Ovary (tissue), 9 donors: ENCODE results near the gene SOX12. TPM values are rescaled to one million over a fixed set of nuclear protein-coding genes. Genes with fewer than 3 reads are reported as not detected.
"Not testable (repeated sequence)": the region's sequence is repeated elsewhere in the genome, so short reads cannot be mapped to it uniquely, and the experiment has no call there.

Source experiments
- DNase-seq, 5 donors: peaks; one replicate each; pipeline ENCODE4 v3.0.0-alpha.2; 2019 to 2020
- H3K27ac ChIP-seq, 2 donors: fragments of 200-600 bp; one replicate each; pipeline versions ENCODE4 v1.5.1 to v1.8.0; 2019 to 2022
- H3K27me3 ChIP-seq: fragments of 200-600 bp; one replicate; pipeline ENCODE4 v1.8.0; 2022
- H3K36me3 ChIP-seq: fragments of 200-600 bp; sonication (generic); one replicate; pipeline ENCODE4 v1.5.1; 2019
- H3K4me1 ChIP-seq: one replicate; pipeline ENCODE4 v1.8.1; 2013; ENCODE audit warnings: mild to moderate bottlenecking, moderate library complexity; ENCODE audit not compliant: insufficient read depth
- H3K4me3 ChIP-seq: fragments of 200-600 bp; sonication (generic); one replicate; pipeline ENCODE4 v1.5.1; 2017
- H3K9me3 ChIP-seq, 2 donors: fragments of 200-600 bp in 1 of 2; sonication (generic) in 1 of 2; one replicate each; pipeline versions ENCODE4 v1.5.1 to v1.8.1; 2013 to 2019; ENCODE audit warnings: mild to moderate bottlenecking in 1 of 2, moderate library complexity in 1 of 2
- CTCF ChIP-seq, 3 donors: fragments of 450-650 bp in 2 of 3; fragments of 200-600 bp in 1 of 3; IDR thresholded peaks; one replicate each; pipeline versions ENCODE4 v1.5.1 to v1.8.0; 2016 to 2022; ENCODE audit warnings: antibody characterized with exemption in 3 of 3, mild to moderate bottlenecking in 1 of 3
- EP300 ChIP-seq: sonication (generic); formaldehyde crosslinking; IDR thresholded peaks from one replicate; pipeline ENCODE4 v1.6.1; 2017; ENCODE audit warnings: antibody characterized with exemption
- POLR2A ChIP-seq: fragments of 450-650 bp; IDR thresholded peaks from one replicate; pipeline ENCODE4 v1.6.1; 2017; ENCODE audit warnings: antibody characterized with exemption, mild to moderate bottlenecking, moderate library complexity
- WGBS, 3 donors: extraction: QIAGEN DNeasy Blood & Tissue Kit in 1 of 3; methylation state at CpG; one replicate each; pipeline versions ENCODE4 v1.1.5 to v1.1.7; 2013 to 2017; 5-methylcytosine and 5-hydroxymethylcytosine counted together
- intact Hi-C, 4 donors: fragments of 100-400 bp; cut with DNase I; formaldehyde crosslinking; loops; one replicate each; pipeline versions ENCODE4 v1.11.0 to v1.15.1; 2022 to 2023
- polyA plus RNA-seq, 2 donors: library from polyadenylated mRNA; stranded (reverse); fragments of 200-250 nt in 1 of 2; fragments of 350-450 nt in 1 of 2; fragmentation: Illumina TruSeq in 1 of 2; extraction: RNeasy Lipid Tissue Mini Kit (QIAGEN cat#74804) in 1 of 2; gene quantifications; one replicate each; pipeline ENCODE4 v1.2.3, GENCODE V29; 2013 to 2014
- total RNA-seq, 7 donors: library from RNA; depleted of rRNA in 2 of 7; stranded (reverse); fragments of >200 nt in 2 of 7; fragmentation: NEBNext Ultra II Directional in 3 of 7; extraction: Animal tissue kit (Norgen Biotek cat#: 25700) in 3 of 7; gene quantifications; one replicate each; pipeline versions ENCODE4 v1.1.0 to v1.2.4, GENCODE V29; 2016 to 2023
- donor health status: DM: no; HTN: no; CAD: no; lungs with moderate emphysema.
- donor health status: DM: no; HTN: no; CAD: no.
- donor health status: Bipolar disorder and iron deficiency.
- donor health status: DM: yes; HTN: yes; CAD: no.
- donor health status: DM: no; HTN: no; CAD: no.
- donor health status: DM: yes; HTN: yes; CAD: no.

SOX12 gene
- total and polyA plus RNA-seq, 9 donors: 4.1 to 34.1 (median 21.3) TPM

DNA sequence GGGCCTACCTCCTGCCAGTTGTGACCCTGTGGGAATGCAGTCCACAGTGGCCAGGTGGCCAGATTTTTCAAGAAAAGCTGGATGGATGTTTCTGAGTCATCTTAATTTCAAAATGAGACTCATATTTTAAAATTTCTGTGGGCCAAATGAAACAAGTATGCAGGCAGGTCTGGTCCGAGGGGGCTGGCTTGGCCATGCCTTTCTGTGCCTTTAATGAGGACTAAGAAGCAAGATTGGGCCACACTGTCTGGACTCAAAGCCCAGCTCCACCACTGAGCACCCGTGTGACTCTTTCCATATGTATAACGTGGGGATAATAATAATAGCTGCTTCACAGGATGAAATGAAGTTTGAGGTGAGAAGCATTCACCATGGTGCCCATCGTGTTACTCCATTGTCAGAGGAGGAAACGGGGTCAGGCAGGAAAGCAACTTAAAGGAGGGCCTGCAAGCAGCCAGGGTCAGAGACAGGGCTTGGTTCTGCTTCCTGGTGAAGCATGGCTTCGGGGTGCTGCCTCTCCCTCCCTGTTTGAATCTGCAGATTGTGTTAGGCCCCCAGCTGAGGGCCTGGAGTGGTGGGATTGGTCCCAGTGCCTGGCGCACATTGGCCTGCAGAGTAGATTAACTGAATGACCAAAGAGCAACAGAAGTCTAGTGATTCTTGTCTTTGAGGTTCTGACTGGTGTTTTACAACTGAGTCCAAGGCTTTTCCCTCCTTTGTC lies 3.8 kb downstream of the SOX12 start:
- TF ChIP-seq CTCF (IDR thresholded peaks at IDR 0.05) (no peak), EP300 (no peak), POLR2A (no peak)
- 37 to 40% (median 40%) methylated on average over 7 of the region's 7 CpGs for WGBS, 3 donors
- Histone ChIP-seq H3K4me1 (peaks cover 5% of the 10 kb centered on the region), H3K4me3 (no peak overlapping the region), H3K9me3 (no peaks in the 10 kb centered on the region), H3K27me3 (no peaks in the 10 kb centered on the region), H3K27ac (peak overlapping the region in 1 of 2 donors; percentile 97), H3K36me3 (no peaks in the 10 kb centered on the region)
- DNase-seq: no peak
- intact Hi-C loops: loop anchor here in 1 of 4 donors (10.0 kb wide), 1 partner anchor 1056 kb away; no protein-coding TSS in a partner anchor

DNA sequence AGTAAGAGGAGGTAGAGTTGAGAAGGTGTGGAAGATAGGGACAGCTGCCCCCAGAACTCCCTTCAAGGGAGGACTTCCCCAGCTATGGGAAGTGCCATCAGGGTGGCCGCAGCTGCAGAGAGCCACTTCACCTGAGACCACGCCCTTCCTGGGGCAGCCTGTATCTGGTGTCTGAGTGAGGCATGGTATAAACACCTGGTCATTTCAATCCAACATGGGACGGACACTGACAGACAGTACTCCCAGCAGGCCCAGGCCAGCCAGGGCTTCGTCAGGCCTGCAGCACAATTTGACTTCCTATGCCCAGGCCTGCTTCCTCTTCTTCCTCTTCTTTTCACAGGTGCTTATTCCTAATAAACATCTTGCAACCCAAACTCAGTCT lies 4.5 kb downstream of the SOX12 start:
- no peaks in the 10 kb centered on the region for H3K36me3 ChIP-seq
- no peaks in the 10 kb centered on the region for H3K27me3 ChIP-seq
- intact Hi-C loops: loop anchor here in 3 of 4 donors (10.0 kb wide), 3 partner anchors 45 to 1055 kb away; no protein-coding TSS in a partner anchor
- TF ChIP-seq CTCF (IDR thresholded peaks at IDR 0.05) (no peak), POLR2A (no peak), EP300 (no peak)
- no peak for DNase-seq
- H3K9me3 ChIP-seq: no peaks in the 10 kb centered on the region
- 80 to 87% (median 87%) methylated on average over 4 of the region's 4 CpGs for WGBS, 3 donors
- no peak overlapping the region for H3K4me3 ChIP-seq
- peaks cover 5% of the 10 kb centered on the region for H3K4me1 ChIP-seq
- H3K27ac ChIP-seq: no peak overlapping the region

- peak; percentile 53 to 71 (median 56) for DNase-seq
- intact Hi-C loops: loop anchor here in 2 of 4 donors (10.0 kb wide), 2 partner anchors 46 to 66 kb away; no protein-coding TSS in a partner anchor
- peak; percentile 60 to 82 (median 66) for TF ChIP-seq CTCF (IDR thresholded peaks at IDR 0.05)
- TF ChIP-seq POLR2A: no peak
- TF ChIP-seq EP300: no peak
- Histone ChIP-seq H3K36me3 (no peaks in the 10 kb centered on the region), H3K9me3 (no peaks in the 10 kb centered on the region), H3K27ac (no peak overlapping the region), H3K4me3 (no peak overlapping the region), H3K27me3 (no peaks in the 10 kb centered on the region), H3K4me1 (peaks cover 5% of the 10 kb centered on the region)
- WGBS, 3 donors: 45 to 47% (median 45%) methylated on average over 16 of the region's 16 CpGs
Measured at GRCh38 chr20:330233-331149, 5.1 kb downstream of the SOX12 start.

- no peaks in the 10 kb centered on the region for H3K9me3 ChIP-seq
- H3K27me3 ChIP-seq: no peaks in the 10 kb centered on the region
- intact Hi-C loops: loop anchor here in 2 of 4 donors (10.0 kb wide), 2 partner anchors 50 to 70 kb away; no protein-coding TSS in a partner anchor
- H3K36me3 ChIP-seq: no peaks in the 10 kb centered on the region
- no peak overlapping the region for H3K27ac ChIP-seq
- WGBS, 3 donors: 89 to 95% (median 94%) methylated on average over 8 of the region's 8 CpGs
- H3K4me3 ChIP-seq: no peak overlapping the region
- H3K4me1 ChIP-seq: no peaks in the 10 kb centered on the region
- TF ChIP-seq EP300 (no peak), CTCF (IDR thresholded peaks at IDR 0.05) (no peak), POLR2A (no peak)
- DNase-seq: no peak
Measured at GRCh38 chr20:334578-334977, 9.2 kb downstream of the SOX12 start.

GRCh38 chr20:336040-336439 lies 10.7 kb downstream of the SOX12 start:
- DNase-seq, H3K4me3 ChIP-seq, H3K4me1 ChIP-seq, H3K27me3 ChIP-seq, H3K27ac ChIP-seq, H3K36me3 ChIP-seq, H3K9me3 ChIP-seq: not testable (repeated sequence)
- WGBS, 3 donors: 82 to 97% (median 95%) methylated on average over 1 of the region's 1 CpG
- intact Hi-C loops: loop anchor here in 2 of 4 donors (10.0 kb wide), 2 partner anchors 51 to 71 kb away; no protein-coding TSS in a partner anchor
